GM19397 (cell line): ENCODE data around the gene SELPLG.
"Not testable (repeated sequence)": the region's sequence is repeated elsewhere in the genome, so short reads cannot be mapped to it uniquely, and the experiment has no call there.

Source experiments
- ATAC-seq: cut with Tn5 transposase; IDR thresholded peaks from one replicate; pipeline ENCODE4 v1.9.1; 2021; ENCODE audit warnings: mild to moderate bottlenecking, moderate library complexity; ENCODE audit not compliant: unreplicated experiment

The SELPLG gene

GRCh38 chr12:108656247-108656646 is 22.6 kb upstream of the SELPLG start:
- ATAC-seq: not testable (repeated sequence)

- not testable (repeated sequence) for ATAC-seq
Observed at GRCh38 chr12:108655812-108656175, 22.1 kb upstream of the SELPLG start.

GRCh38 chr12:108654622-108655021 is 20.9 kb upstream of the SELPLG start:
- ATAC-seq: not testable (repeated sequence)

DNA sequence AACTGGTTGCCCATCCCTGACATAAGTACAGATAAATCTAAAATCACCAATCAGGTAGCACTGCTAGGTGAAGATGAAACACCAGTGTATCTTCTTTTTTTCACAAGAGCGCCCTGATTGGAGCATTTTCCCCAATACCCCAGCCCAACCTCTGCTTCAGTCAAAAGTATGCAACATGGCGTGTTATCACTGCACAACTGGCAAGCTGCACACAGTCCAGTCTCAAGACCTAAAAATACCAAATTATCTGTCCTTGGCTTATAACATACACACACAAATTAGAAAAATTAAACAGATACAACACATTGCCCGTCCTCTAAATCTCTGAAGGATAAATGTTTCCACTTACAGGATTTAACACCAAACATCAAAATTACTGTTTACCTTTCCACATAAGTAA is 20.2 kb upstream of the SELPLG start:
- no peak for ATAC-seq

DNA sequence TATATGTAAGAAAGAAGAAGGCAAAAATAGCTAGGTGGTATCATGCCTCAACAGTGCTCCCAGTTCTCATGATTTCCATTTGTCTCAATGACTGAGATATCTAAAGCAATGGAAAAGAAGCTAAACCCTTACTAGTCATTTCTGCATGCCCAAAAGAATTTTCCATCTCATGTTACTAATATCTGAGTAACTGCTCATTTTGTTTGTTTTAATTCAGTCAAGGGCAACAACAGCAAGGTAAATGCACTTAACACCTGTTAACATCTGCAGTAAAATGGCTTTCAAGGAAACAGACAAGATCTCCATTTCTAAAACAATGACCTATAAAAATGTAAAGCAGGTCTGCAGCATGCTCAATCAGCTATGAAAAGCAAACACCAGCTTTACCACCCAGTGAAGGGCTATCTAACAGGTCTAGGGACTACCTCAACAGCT is 19.4 kb upstream of the SELPLG start:
- no peak for ATAC-seq

DNA sequence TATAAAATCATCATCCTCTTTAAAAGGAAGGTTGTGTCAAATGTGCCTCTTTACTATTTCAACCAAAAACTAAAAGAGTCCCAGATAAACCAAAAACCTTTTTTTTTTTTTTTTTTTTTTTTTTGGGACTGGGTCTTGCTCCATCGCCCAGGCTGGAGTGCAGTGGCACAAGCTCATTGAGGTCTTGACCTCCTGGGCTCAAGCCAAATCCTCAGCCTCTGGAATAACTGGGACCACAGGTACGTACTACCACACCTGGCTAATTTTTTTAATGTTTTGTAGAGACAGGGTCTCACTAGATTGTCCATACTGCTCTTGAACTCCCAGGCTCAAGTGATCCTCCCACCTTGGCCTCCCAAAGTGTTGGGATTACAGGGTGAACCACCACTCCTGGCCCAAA is 16.4 kb upstream of the SELPLG start:
- no peak for ATAC-seq

- no peak for ATAC-seq
Observed at GRCh38 chr12:108649669-108650068, 16.0 kb upstream of the SELPLG start.

- no peak for ATAC-seq
Observed at GRCh38 chr12:108649126-108649525, 15.4 kb upstream of the SELPLG start.

- ATAC-seq: no peak
Observed at GRCh38 chr12:108648371-108648770, 14.7 kb upstream of the SELPLG start.

DNA sequence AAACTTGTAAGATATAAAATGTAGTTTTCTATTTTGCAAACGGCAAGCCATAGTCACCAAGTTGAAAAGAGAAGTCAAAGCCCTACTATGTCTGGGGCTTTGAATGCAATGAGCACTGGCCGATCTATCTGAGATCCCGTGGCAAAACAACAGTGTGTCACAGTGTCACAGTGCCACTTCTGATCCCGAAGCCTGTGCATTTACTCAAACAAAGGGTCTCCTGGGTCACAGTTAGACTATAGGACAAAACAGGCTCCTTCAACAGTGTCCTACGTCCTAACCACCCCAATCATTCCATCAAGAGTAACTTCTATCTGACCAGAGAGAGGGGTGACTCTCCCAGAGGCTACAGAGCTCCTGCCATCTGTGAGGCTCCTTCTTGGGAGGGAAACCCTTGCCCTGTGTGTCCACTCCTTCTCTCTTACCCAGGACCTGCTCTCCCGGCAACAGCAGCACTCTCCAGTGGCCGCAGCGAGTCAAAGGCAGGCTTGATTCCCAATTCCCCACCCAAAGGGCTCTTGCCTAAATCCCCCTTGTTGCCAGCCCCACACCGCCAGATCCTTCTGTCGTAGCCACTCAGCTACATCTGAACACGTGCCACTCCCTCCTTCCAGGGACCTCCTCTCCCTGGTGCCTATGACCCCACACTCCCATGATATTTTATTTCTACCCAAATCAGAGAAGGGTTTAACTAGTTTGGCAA is 14.0 kb upstream of the SELPLG start:
- no peak for ATAC-seq

- no peak for ATAC-seq
Observed at GRCh38 chr12:108646600-108647579, 13.2 kb upstream of the SELPLG start.

- ATAC-seq: no peak
Observed at GRCh38 chr12:108645686-108646599, 12.2 kb upstream of the SELPLG start.

- no peak for ATAC-seq
Observed at GRCh38 chr12:108644811-108645120, 11.1 kb upstream of the SELPLG start.

DNA sequence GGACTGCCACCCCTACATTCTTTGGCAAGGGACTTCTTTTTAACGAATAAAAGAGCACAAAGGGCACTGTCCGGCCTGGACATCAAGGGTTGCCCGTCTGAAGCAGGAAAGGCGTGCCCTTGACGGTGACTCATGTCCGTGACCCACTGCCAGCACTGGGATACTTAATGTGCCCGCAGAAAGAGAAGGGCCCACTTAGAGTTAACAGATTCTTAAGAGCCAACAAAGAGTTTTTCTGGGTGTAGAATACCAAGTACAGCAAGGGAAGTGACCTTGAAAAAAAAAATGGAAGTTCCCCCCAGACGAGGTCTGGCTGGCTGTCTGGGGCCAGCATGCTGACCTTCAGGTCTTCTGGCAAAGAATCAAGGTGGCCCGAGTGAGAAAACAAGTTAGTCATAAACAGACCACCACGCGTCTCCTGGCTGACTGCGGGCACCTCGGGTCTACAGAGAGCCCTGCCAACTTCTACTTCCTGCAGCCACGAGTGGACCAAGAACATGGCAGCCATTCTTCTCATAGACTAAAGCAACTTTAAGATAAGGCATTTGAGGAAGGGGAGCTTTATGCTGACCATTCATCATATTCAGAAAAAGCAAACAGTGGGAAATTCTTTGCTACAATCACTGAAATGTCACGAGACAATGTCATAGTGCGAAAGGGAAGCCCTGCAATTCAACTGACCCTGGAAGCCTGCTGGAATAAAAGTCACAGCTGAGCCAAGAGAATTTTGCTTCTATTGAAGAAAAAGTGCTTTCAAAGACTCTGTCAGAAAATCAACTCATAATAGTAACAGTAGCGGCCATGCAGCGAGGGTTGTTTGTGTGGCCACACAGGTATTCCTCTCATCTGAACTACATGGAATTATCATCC is 10.5 kb upstream of the SELPLG start:
- no peak for ATAC-seq

GRCh38 chr12:108642899-108643654 is 9.4 kb upstream of the SELPLG start:
- ATAC-seq: no peak

DNA sequence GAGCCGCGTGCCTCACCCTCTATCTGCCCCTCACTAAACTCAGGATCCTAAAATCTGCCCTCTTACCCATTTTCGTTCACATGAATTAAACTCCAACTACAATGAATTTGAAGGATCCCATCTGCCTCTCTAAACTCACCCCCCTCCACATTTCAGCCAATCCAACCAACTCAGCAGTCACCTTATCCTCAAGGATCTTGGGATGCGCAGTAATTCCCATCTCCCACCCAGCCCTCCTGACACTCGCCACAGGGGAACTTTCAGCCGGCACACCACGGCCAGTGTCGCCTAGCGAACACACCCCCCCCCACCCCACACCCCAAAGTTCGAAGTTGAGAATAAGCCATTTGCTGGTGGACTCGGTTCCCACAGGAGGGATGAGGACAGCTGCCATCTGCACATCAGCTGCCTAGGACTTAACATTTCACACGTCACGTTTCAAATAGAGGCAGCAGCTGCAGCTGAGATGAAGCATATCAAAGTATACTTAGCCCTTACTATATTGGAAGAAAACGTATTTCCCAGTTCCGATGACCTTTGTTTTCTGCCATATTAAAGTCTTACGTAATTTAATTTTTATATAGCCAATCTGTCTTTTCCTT is 8.7 kb upstream of the SELPLG start:
- ATAC-seq: no peak

- ATAC-seq: no peak
Observed at GRCh38 chr12:108641446-108642268, 8.0 kb upstream of the SELPLG start.

- ATAC-seq: no peak
Observed at GRCh38 chr12:108640802-108641445, 7.2 kb upstream of the SELPLG start.
